ENCODE data around the gene WDR77.

WDR77 gene

DNA sequence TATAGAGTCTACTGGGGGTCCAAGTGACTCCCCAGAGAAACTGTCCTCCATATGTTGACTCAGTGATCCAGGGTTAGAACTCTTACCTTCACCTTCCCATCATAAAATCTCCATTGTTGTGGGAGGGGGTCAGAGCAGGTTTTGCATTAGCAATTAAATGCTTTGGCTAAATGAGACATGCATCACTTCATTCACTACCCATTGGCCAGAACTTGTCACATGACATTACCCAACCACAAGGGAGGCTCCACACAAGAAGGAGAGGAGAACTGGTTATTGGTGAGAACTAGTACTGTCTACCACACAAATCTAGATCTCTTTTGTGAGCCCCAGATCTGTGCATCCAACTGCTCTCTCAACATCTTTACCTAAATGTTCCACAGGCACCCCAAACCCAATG, 20.5 kb upstream of the WDR77 start:
- FAIRE-seq: no peak

DNA sequence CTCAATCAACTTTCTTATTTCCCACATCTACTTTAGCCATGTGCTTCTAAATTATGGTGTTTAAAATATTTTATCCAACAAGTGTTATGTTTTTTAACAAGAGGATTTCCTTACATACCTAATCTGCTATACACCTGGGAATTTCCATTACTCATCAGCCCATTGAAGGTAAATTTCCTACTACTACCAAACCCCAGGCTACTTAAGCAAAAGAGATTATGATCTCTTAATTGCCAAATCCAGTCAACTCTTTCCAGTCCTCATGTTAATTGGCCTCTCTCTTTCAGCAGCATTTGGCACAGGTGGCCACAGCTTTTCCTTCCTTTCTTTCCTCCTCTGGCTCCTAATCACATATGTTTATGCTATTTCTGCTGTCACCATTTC, 19.7 kb upstream of the WDR77 start:
- DNase-seq (ENCODE audit: low spot score) (no peak), FAIRE-seq (no peak)

More for the DNA sequence above, 20.5 kb upstream of the WDR77 start:
- DNase-seq (ENCODE audit: low spot score): no peak

DNA sequence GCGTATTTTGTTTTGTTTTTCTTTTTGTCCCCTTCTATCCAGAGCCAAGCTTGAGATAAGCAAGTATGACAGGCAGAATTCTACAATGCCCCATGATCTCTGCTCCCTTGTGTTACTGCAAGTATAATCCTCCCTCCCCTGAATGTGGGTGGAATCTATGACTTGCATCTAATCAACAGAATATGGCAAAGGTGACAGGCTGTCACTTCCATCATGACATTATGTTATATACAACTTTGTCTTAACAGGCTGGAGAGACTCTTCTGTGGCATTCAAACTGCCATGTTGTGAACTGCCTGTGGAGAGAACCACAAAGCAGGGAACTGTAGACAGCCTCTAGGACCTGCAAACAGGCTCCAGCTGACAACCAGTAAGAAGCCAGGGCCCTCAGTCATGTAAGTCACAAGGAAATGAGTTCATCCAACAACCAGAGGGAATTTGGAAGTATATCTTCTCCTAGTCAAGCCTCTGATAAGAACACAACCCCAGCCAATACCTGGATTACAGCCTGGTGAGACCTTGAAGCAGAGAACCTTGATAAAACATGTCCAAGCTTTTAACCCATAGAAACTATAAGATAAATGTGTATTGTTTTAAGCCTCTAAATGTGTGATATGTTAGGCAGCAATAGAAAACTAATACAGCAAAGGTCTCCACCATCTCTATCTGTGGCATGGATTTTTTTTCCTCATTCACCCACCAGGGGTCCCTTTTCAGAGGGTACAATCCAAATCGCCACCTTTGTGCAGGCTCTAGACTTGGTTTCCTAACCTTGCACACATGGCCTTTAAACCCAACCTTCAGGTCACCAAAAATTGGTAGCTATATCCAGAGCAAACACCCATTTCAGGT, 19.0 kb upstream of the WDR77 start:
- no peak for FAIRE-seq
- DNase-seq (ENCODE audit: low spot score): no peak

DNA sequence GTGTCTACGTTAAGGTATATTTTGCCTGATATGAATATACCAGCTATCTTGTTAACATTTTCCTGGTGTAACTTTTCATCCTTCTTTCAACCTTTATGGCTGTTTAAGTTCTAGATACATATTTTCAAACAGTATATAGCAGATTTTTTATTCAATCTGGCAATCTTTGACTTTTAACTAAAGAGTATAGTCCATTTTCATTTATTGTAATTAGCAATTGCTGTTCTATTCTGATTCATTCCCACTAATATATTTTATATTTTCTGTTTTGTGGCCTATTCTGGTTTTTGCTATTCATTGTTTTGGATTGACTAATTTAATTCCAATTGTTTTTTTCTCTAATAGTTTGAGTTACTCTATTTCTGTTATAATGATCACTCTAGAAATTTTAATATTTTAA, 17.4 kb upstream of the WDR77 start:
- FAIRE-seq (no peak), DNase-seq (ENCODE audit: low spot score) (no peak)

DNA sequence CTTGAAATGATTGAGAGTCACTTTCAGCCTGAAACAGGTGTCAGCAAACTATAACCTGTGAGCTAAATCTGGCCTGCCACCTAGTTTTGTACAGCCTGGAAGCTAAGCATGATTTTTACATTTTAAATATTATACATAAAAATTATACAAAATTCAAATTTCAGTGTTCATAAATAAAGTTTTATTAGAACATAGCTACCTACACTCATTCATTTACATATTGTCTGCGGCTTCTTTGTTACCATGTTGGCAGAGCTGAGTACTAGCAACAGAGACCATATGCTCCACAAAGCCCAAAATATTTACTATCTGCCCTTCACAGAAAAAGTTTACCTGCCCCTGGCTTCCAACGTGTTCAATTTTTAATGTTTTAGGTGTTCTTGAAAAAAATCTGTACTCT, 16.7 kb upstream of the WDR77 start:
- DNase-seq (ENCODE audit: low spot score) (no peak), FAIRE-seq (no peak)

DNA sequence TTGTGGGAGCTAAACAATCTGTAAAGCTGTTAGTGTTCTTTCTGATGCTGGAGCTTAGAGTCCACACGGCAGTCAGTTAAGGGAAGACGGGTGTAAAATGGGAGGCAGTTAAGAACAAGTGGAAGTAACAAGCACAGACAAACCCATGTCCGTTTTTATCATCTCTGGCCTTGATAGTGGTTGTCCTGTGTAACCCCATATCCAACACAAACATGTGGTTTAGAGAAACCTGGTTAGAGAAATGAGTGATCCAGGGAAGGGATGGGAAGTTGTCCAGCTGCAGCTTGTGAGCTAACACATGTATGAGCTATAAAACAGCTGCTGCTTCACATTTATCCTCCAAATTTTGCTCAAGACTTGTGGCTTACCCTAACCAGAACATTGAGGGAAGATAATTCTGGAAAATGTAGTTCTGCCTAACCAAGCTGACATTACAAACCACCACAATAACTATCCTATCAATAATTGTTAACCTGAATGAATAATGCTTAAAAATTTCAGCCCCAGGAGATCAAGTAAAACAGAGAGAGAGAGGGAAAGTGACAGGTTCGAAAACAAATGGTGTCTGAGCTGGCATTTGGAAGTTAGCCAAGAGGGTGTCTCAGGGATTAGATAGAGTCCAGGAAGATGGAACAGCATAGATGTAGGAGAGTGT, 14.1 kb upstream of the WDR77 start:
- FAIRE-seq (peak; percentile 97), DNase-seq (ENCODE audit: low spot score) (peak; percentile 91)

DNA sequence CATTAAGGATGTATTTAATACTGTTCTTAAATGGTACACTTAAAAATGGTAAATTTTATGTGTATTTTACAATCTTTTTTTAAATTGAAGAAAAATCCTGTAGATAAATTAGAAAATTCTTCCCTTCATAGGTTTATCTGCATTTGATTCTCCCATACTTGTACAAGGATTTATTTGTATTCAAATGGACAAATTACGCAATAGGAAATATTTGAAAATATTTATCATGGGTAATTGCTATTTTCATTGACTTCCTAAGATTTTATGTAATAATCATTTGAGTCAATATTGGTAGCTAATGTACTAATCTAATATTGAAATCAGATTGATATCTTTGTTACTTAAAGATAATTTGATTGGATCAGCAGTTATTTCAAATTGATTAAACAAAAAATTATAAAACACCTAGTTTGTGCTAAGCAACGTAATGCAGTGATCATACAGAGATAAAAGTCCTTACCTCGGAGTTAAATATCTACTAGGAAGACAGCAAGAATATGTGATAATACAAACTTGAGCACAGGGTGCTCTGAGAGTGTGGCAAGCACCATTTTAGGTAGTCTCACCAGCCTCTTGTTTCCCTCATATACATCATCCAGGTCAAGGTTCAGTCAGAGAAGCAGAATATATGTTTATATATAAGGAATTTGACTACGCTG, 13.4 kb upstream of the WDR77 start:
- no peak for DNase-seq (ENCODE audit: low spot score)
- FAIRE-seq: peak; percentile 69

DNA sequence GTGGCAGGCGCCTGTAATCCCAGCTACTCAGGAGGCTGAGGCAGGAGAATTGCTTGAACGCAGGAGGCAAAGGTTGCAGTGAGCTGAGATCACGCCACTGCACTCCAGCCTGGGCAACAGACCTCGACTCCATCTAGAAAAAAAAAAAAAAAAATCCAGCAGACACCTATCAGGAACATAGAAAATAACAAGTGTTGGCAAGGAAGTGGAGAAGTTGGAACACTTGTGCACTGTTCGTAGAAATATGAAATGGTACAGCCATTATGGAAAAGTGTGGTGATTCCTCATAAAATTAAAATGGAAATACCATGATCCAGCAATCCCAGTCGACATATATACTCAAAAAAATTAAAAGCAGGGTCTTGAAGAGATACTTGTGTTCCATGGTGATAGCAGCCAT, 12.7 kb upstream of the WDR77 start:
- DNase-seq (ENCODE audit: low spot score) (no peak), FAIRE-seq (no peak)

DNA sequence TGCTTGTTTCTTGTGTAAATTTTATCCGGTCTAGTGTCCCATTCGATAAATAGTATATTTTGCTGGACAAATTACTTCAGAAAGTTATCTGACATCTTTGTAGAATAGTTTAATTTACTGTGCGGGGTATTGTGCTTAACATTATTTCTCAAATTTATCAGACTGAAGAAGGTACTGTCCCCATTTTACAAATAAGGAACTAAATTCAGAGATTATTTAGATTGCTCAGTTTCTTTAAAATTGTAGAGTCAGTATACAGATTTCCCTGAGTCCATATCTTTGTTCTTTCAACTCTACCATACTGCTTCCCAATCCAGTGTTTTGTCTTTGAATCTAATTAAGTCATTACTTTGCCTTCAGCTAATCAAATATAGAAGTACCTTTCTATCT, 6.6 kb upstream of the WDR77 start:
- FAIRE-seq: no peak
- no peak for DNase-seq (ENCODE audit: low spot score)

DNA sequence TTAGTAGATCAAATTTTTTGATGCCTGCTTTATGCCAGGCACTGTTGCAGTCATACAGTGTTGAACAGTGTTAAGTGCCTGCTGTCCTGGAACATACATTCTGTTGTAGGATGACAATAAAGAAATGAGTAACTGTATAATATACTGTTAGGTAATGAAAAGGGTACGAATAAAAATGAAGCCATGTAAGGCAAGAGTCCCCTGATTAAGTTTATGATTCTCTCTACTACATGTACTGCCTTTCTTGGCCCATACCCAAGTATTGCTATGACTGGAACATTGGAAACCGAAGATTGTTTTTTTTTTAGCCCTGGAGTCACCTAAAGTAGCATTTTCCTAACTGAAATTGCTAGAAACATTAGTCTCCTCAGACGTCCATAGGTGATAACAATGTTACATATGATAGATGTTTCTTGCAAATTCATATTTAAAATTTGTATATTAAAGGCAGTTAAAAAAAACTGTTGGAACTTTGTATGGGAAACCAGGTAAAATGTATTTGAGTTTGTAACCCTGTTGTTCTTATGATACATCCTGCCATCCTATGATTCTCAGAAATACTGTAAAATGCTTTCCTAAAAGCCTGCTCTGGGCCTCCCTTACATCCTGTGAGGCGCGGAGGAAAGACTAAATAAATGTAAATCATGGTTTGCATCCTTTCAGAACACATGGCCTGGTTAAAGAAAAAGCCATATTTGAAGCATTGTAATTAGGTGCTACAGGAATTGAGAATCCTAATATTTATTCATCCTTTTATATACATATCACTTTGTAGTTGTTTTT, 6.0 kb upstream of the WDR77 start:
- FAIRE-seq (no peak), DNase-seq (ENCODE audit: low spot score) (no peak)

DNA sequence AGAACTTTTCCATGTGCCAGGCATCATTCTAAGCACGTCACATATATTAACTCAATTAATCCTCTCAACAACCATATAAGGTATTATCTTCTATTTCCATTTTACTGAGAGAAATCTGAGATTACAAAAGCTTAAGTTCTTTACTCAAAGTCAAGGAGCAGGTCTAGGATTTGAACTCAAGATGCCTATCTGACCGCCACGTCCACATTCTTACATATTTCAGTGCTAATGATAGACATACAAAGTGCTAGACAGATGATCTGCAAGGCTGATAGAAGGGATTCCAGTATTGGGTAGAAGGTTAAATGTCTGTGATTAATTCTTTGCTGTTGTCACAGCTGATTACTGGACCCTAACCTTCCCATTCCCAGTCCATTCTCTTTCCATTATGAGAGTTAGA, 4.7 kb upstream of the WDR77 start:
- DNase-seq (ENCODE audit: low spot score) (no peak), FAIRE-seq (no peak)

DNA sequence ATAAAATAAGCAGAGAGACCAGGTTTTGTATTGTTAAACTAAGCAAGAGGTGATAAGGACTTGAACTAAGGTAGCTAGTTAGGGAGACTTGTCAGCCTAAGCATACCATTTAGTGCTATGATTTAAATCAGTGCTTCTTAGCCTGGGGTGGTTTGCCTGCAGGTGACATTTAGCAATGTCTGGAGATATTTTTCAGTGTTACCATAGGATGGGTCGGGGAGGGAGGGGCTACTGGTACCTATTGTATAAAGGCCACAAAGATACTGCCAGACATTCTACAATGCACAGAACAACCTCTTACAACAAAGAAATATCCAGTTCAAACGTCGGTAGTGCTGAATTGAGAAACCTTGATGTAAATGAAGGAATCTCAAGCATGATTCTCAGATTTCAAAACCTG, 3.5 kb upstream of the WDR77 start:
- DNase-seq (ENCODE audit: low spot score) (no peak), FAIRE-seq (no peak)

DNA sequence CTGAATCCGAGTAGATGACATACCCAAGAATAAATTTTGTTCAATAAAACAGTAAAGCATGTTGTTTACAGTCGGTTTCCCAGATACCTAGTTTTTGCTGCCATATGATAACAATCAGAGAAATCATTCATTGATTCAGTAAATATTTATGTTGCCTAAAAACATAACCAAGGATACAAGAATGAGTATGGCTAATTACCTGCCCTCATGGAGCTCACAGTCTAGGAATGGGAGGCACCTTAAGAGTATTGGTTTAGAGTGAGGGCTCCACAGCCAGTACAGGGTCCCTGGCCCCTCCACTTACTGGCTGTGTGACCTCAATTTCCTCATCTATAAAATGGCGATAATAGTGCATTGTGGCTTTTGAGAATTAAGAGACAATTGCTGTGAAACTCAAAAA, 1.1 kb upstream of the WDR77 start:
- DNase-seq (ENCODE audit: low spot score): no peak
- no peak for FAIRE-seq

DNA sequence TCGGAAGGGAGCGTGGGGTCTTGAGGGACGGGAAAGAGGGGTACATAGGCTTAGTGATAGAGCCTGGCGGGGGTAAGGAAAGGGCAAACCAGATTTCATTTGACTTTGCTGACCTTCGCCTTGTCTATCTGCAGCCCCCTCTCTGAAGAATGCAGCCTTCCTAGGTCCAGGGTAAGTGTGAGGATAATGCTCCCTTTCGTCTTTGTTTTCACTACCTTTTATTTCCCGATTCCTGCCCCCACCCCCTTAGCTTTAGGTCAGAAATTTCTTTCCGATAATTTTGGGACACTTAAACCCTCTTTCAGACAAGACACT, 604 bp upstream of the WDR77 start:
- DNase-seq (ENCODE audit: low spot score) (no peak), FAIRE-seq (no peak)

DNA sequence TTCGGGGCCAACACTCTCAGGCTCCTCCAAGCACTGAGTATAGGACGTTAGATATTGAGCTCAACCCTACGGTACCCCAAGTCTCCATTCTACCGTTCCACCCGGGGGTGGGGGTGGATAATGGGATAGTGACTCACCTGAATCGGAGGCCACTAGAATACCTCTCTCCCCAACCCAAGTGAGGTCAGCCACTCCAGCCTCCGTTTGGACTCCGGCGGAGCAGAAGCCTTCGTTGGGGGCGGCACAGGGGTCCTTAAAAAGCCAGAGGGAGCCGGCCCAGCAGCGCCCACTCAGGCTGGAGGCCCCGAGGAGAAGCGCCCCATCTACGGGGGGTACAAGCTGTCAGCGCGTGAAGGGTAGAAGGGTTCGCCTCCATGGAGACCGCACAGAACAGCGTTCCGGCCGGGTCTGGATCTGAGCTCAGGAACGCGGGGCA, 556 bp downstream of the WDR77 start:
- no peak for FAIRE-seq
- DNase-seq (ENCODE audit: low spot score): no peak

DNA sequence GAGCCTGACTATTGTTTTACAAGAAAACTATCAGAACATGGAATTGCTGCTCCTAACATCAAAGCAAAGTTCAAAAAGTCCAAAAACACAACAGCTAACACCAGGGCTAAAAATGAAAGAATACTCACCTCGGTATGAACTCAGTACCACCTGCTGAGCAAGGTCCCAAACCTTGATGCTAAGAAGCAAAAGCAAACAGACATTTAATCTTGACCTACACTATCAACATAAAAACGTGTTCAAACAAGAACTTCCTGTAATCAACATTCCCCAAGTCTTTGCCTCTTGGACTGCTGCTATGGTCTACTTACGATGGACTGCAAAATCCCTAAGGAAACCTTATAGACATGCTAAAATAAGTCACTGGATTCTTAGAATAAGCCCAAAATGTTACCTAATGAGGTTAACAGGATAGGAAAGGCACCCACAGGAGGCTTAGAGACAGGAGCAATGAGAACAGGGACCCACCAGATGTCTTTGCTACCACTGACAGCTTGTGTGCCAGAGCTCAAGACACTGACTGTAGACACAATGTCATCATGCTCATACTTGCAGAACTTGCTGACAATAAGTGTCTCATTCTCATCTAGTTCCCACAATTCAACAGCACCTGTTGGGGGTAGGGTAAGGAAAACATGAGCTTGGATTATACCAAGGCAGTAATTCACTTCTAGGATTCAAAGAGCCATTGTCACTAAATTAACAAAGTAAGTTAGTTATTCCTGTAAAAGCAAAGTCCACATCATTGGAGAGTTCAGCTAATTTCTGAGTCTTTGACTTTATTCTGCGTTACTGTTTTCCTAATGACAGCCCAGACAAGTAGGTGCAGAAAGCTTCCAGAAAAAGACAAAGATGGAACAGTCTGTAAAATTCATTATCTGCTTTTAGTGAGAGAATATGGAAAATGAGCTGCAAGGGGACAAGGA, 1.8 kb downstream of the WDR77 start:
- FAIRE-seq (no peak), DNase-seq (ENCODE audit: low spot score) (no peak)

DNA sequence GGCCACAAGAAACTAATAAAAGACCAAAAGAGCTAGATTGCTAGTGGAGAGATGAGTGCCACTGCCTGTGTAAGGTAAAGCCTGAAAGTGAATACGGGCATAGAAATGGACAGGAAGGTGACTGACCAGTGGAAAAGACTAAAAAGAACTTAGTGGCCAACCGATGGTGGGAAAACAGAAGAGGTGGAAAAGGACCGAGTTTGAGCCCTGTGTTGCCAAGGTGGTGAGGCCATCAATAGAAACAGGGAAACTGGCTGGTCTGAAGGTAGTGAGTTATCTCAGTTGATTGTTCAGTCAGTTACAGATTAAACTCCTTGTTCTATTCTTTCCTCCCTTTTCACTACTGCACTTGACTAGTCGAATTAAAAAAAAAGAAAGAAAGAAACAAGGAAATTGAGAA, 2.5 kb downstream of the WDR77 start:
- FAIRE-seq (no peak), DNase-seq (ENCODE audit: low spot score) (no peak)

DNA sequence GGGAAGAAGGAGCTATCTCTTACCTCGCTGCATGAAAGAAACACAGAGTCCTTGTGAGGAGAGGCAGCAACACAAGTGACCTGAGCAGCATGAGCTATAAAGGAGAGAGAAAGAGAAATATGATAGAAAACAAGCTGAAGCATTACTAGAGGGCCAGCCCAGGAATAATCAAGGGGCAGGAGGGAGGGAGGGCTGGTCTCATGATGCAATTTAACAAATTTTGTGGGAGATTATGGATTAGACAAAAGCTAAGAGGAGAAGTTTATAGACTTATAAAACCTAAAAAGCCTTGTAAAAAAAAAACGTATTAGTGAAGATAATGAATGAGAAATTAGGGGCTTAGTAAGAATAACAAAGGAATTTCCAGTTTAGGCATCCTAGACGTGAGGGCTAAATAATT, 5.0 kb downstream of the WDR77 start:
- FAIRE-seq (no peak), DNase-seq (ENCODE audit: low spot score) (no peak)

DNA sequence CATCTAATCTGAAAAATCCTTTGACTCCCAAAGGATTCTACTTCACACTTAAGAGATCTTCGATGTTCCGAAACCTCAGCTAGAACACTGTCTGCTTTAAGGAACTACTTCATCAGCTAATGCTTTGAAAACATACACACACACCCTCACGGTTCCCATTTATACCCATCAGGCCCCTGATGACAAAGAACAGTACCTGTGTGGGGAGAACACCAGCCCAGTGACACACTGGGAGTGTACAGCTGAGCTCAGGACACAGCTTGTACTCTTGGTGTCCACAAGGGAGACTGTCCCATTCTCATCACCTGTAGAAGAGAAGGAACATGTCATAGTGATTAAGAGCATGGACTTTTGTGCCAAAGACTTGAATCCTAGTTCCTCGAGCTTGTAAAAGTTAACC, 6.6 kb downstream of the WDR77 start:
- DNase-seq (ENCODE audit: low spot score): no peak
- no peak for FAIRE-seq

DNA sequence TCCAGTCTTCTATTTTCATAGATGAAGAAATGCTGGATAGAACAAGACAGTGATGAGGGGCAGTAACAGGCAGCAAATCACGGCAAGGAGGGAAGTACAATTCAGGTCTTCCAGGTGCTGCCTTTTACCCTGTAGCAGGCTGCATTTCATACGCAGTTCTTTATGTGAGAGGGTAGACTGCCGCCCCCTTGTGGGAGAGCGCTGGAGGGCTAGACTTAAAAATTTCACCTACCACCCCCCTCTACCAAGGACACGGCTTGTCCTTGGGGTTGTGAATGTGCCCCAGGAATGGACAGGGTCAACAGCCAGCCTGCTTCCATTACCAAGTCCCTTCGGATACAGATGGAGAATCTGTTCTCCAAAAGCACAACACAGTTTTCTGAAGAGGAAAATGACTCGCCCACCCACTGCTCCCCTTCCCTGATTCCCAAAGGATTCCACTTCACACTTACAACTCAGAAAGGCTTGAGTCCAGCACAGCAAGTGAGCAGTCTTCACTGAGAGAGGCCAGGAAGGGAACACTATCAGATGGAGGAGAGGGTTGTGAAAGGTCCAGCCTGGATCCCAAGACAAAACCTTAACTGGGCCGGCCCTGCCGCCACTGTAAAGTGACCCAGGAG, 7.4 kb downstream of the WDR77 start:
- DNase-seq (ENCODE audit: low spot score) (no peak), FAIRE-seq (no peak)

All from RCC 7860 (cell line).